Stimulated activated CD4-positive, alpha-beta T cell treated with anti-CD3 and anti-CD28 coated beads, TNF-alpha, amount 100 ng/mL, for 24 hours (primary cell): ENCODE measurements around the gene KLRC4.
"Not testable (repeated sequence)": the region's sequence is repeated elsewhere in the genome, so short reads cannot be mapped to it uniquely, and the experiment has no call there.

ENCODE experiments used
- DNase-seq, 3 experiments: peaks; one replicate each; pipeline ENCODE4 v3.0.0-alpha.2; 2020; ENCODE audit warnings: low read depth in 3 of 3

The KLRC4 gene

DNA sequence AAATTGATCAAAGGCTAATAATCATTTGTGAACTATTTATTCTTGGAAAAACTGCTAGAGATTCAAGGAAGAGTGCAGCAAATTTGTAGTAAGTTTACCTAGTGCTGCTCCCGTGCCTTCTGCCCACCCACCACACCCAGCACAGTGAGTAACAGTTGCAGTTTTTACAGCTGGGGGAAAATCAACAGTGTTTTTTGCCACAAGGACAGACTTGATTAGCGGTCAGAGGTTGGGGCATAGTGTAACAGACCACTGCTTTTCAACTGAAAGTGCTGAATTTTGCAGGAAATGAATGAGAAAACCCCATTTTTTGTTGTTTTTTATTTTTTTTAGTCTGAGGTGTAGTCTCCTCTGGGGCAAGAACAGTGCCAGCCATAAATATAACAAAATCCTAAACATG is 12.3 kb downstream of the KLRC4 start:
- no peak for DNase-seq

DNA sequence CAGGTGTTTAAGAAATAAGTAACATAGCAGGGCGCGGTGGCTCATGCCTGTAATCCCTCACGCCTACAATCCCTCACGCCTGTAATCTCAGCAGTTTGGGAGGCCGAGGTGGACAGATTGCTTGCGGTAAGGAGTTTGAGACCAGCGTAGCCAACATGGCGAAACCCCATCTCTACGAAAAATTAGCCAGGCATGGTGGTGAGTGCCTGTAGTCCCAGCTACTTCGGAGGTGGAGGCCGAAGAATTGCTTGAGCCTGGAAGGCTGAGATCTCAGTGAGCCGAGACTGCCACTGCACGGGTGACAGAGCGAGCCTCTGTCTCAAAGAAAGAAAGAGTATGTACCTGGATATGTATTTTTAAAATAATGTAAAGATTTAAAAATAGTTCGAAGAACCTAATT is 13.4 kb downstream of the KLRC4 start:
- DNase-seq = not testable (repeated sequence)

DNA sequence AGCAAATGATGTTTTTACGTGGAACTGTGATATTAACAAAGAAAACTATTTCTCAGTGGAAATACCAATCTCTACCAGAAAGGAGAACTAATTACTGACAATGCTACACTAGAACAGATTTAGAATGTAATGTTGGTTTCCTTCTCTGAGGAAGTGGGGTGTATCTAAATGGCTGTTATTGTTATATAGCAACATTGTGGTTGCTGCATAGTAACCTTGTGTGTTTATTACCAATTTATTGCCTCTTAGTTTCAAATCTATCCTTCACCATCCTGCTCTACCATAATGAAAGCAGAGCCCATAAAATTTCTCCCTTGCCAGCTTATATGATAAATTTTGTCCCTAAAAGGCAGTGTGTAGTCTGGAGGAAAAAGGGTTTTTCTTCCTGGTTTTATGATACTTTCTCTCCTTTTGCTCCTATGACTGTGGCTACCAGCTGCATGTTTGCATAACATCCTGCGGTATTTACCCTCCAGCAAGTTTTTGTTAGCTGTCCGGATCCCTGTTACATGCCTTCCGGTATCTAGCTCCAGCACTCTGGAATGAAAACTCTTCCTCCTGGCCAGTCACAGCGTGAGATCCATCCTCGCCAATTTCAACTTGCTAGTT is 14.1 kb downstream of the KLRC4 start:
- DNase-seq = no peak

DNA sequence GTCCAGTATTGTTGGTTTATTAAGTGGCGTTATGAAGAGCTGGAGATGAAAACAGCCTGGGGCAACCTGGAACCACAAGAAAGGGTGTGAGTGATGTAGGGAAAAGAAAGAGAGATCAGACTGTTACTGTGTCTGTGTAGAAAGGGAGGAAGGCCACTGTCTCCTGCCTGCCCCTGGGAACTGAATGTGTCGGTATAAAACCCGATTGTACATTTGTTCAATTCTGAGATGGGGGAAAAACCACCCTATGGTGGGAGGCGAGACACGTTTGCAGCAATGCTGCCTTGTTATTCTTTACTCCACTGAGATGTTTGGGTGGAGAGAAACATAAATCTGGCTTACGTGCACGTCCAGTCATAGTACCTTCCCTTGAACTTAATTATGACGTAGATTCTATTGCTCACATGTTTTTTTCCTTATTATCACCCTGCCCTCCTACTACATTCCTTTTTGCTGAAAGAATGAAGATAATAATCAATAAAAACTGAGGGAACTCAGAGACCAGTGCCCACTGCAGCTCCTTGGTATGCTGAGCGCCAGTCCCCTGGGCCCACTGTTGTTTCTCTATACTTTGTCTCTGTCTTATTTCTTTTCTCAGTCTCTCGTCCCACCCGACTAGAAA is 14.9 kb downstream of the KLRC4 start:
- not testable (repeated sequence) for DNase-seq

DNA sequence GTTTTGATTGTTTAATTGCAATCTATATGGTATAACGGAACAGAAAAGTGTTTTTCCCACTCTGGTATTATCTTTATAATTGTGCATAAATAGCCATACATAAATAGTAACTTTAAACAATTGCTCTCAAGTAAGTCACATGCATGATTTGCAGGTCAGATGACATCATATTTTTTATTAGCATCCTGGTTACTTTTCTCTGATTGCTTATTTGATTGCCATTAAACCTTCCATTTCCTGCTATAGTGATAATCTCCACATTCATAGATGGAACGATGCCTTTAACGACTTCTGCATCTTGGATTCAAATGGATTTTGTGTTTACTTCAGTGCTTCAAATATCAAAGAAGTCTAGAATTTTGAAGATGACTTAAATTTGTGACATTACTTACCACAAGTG is 16.3 kb downstream of the KLRC4 start:
- no peak for DNase-seq

DNA sequence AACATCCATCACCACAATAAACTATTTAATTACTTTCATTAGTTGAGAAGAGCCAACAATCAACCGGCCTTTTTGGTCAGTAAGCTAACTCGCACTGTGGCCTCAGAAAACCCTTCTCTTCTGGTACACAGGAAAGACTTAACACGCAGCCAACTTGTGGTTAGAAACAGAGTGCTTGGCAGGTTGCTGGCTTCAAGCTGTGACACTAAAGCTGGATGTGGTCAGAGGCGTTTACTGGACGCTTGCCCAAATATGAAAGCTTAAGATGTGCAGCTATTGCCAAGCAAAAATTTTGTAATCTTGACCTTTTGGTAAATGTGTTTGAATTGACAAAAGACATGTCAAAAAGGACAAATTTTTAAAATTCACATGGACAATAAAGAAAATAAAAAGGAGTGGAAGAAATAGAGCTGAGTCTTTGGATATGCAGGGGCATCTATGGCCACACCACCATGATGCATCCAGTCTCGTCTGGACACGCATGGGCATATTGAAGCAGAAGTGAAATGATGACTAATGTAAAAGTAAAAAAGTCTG is 17.1 kb downstream of the KLRC4 start:
- DNase-seq = no peak

DNA sequence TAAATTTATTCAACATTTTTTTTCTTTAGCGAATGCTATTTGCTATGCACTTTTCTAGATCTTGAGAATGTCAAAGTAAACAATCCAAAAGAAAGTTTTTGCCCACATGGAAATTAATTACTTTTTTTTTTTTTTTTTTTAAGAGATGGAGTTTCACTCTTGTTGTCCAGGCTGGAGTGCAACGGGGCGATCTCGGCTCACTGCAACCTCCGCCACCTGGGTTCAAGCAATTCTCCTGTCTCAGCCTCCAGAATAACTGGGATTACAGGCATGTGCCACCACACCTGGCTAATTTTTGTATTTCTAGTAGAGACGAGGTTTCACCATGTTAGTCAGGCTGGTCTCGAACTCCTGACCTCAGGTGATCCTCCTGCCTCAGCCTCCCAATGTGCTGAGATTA is 18.6 kb downstream of the KLRC4 start:
- not testable (repeated sequence) for DNase-seq

DNA sequence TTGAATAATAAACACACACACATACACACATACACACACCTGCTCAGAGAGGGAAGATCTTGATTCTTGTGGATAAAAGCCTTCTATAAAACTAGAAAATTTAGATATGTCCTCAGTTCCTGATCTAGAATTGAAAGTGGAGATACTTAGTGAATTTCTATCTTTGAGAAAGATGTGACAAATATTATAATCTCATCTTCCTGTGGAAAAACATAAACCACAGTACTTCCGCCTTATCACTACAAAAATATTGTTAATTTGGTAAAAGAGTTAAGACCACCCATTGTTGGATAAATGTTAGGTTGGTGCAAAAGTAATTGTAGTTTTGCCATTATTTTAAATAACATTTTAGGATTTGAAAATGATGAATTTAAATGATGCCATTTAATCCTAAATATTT is 19.7 kb downstream of the KLRC4 start, which contains the start of gene KLRK1:
Gene KLRK1, minus strand, starts transcription at position 138 of the 400 bp plus-strand sequence. CDS start 1,231 bp downstream, outside the sequence.
- no peak for DNase-seq

DNA sequence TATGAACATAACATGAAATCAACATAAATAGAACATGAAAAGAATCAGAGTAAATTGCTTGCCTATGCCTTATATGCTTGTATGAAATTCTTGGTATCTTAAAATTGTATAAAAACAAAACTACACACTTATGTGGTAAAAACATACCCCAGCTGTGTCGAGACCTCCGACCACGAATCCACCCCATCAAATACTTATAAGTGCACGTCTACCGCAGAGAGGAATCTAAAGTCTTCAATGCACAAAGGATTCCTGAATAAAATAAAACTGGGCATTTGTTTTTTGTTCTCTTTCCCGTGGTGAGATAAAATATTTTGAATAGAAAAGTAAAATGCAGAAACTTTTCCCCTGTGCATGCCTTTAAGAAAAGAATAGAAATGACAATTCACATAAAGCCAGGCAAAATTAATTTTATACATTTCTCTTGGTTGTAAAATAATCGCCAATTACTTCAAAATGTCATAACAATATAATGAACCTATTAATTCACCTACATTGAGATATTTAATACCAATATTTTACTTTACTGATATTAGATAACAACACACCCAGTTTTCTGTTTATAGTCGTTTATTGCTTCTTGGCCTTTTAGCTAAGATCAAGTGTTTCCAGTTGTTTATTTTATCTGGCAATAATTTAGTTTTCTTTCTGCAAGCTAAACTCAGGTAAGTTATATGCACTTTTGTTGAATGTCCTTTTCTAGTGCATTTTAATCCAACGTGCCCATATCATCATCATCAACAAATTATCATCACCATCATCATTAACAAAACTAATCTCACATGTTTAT is 20.7 kb downstream of the KLRC4 start:
- DNase-seq = no peak

DNA sequence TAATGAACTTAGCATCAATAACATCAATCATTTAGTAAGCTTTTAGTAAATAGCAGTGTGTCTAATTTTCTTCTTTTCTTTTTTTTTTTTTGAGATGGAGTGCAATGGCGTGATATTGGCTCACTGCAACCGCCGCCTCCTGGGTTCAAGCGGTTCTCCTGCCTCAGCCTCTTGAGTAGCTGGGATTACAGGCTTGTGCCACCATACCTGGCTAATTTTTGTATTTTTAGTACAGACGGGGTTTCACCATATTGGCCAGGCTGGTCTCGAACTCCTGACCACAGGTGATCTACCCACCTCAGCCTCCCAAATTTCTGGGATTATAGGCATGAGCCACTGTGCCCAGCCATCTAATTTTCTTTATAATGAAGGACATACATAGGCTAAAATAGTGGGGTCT is 22.1 kb downstream of the KLRC4 start:
- not testable (repeated sequence) for DNase-seq

DNA sequence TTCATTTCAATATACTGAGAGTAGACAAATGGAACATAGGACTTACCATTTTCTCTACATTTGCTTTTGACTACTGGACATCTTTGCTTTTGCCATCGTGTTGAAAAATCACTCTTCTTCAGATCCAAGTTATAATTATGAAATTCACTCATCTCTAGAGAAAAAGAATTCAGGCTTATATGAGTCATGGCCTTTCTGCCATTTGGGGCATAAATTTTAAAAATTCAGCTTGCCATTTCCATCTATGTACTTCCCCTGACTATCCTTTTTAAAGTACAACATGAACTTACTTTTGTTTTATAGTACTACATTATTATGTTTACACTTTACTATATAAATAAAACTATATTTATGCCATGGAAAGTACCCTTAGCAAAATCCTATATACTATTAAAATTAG is 22.7 kb downstream of the KLRC4 start:
- no peak for DNase-seq

DNA sequence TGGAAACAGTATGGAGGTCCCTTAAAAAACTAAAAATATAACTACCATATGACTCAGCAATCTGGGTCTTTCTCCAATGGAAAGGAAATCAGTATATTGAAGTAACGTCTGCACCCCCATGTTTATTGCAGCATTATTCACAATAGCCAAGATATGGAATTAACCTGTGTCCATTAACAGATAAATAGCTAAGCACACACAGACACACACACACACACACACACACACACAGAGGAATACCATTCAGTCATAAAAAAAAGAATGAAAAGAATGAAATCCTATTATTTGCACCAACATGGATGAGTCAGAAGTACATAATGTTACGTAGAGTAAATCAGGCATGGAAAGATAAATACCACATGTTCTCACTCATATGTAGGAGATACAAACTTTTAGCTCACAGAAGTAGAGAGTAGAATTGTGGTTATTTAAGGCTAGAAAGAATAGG is 24.4 kb downstream of the KLRC4 start:
- DNase-seq = no peak

DNA sequence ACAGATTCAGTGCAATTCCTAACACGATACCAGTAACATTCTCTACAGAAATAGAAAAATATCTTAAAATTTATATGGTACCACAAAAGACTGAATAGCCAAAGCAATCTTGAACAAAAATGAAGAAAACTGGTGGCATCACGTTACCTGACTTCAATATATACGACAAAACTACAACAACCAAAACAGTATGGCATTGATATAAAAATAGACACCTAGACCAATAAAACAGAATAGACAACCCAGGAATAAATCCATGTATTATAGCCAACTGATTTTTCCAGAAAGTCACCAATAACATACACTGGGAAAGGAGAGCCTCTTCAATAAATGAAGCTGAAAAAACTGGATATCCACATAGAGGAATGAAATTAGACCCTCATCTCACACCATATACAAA is 25.4 kb downstream of the KLRC4 start:
- no peak for DNase-seq

DNA sequence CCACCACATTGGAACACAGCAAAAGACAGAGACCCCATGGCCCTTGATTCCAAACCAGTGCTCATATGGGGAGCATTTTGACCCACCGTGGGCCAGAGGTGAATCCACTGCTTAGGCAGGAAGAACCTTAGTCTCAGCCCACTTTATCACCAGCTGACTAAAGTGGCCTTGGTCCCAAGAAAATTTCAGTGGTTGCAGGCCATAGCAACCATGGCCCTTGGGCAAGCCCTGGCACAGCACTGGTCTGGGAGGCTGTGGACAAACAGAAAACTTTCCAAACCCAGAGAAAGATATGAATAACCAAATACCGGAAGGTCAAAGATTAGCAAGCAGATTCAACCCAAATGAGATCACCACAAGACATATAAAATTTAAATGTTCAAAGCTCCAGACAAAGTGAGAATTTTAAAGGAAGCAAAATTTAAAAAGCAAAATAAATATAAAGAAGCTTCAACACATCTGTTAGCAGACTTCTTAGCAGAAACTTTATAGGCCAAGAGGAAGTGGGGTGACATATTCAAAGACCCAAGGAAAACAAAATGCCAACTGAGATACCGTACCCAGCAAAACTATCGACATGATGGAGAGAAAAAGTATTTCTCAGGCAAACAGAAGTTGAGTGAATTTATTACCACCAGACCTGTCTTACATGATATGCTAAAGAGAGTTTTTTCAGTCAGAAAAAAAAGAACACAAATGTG is 27.5 kb downstream of the KLRC4 start:
- DNase-seq = no peak

DNA sequence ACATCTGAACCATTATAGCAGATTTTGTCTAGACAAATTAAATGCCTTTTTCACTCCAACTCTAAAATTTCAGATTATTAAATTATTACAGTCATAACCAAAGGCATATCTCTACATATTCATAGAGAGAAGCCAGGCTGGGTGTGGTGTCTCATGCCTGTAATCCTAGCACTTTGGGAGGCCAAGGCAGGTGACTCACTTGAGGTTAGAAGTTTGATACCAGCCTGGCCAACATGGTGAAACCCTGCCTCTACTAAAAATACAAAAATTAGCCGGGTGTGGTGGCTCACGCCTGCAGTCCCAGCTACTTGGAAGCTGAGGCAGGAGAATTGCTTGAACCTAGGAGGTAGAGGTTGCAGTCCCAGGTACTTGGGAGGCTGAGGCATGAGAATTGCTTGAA is 30.8 kb downstream of the KLRC4 start:
- not testable (repeated sequence) for DNase-seq

DNA sequence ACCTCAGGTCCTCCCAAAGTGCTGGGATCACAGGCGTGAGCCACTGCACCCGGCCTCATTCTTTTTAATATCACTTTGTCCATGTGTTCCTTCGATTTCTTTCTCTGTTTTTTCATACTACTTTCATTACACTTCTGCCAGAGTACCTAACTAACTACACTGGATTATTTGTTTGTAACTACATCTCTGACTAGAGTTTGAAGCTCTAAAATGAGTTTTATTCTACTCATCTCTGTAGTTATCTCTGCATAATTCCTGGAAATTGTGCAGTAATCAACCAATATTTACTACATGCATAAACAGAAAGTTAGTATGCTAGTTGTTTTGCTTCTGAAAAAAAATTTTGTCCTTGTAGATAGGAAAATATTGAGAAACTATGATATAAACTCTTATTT is 34.9 kb downstream of the KLRC4 start:
- DNase-seq = no peak

DNA sequence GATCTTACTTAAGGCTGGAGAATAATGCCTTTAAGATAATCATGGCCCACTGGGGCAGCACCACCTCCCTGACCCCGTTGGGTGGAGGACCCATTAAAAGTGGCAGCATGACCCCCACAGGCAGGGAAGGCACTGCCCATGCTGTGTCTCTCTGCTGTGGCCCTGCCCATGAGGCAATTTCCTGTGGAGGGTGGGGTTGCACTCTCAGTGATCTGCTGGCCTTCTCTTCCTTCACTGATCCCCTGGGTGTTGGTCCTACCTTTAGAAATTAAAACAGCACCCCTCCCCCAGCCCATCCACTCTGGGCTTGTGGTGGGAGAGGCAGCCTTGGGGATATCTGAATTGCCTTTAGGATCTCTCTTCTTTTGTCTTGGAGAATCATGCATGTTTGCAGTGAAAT is 37.0 kb downstream of the KLRC4 start:
- DNase-seq = no peak

DNA sequence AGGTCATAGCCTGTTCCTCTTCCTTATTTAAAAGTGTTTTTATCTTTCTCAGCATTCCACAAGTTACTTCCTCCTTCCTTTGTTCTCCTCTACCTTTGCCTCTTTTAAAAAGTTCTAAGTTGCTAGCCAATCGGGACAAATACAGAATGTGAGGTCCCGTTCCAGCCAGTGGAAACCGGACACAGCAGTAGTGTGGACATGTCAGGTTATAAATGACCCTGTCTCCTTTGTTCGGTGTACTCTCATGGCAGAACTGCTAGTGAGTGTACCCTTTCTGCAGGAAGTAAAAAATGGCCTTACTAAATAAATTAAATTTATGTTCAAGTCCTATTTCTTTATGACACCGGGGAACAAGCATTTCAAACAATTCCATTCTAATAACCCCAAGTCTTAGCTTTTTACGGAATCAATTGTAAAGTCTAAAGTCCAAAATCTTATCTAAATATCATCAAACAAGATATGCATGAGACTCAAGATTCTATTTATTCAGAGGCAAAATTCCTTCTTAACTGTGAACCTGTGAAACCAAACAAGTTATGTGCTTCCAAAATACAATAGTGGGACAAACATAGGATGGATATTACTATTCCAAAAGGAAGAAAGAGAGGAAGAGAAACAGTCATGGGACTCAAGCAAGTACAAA is 37.5 kb downstream of the KLRC4 start:
- not testable (repeated sequence) for DNase-seq

DNA sequence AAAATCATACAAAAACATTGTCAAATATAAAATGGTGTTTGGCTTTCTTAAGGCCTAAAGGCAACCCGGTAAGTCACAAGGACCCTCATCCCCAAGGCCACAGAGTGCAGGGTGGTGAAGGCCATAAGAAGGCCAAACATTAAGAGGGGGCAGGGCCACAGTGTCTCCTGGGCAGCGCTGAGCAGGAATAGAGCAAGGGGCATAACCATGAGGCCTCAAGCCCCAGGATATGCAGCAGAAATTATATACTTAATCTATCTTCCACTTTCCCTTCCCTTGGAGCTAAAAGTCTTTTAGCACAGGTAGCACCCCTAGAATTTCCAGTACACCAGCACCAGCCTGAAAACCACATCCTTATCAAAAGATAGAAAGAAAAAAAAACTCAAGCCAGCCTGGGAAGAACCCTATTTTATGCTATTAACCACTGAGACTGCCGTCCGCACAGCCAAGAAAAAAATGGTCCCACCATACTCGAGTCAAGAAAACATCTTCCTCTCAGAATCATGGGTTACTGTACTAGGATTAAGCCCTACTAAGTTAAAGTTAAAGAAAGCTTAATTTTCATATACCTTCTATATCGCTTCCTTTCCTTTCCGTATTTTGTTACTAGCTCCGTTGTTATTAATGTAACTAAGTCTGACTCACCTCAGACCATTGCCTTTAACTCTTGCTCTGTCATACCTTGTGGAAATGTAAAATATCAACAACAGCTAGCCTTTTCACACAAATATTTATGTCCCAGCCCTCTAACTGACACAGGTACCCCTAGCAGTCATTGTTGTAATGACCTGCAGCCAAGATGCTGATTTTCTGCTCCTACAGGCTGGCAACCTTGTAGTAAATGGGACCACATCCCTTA is 39.8 kb downstream of the KLRC4 start:
- no peak for DNase-seq
